Smooth muscle cell (in vitro differentiated cells): ENCODE results near the gene MAPRE3. TPM values are rescaled to one million over a fixed set of nuclear protein-coding genes. Genes with fewer than 3 reads are reported as not detected.

Source experiments
- DNase-seq: peaks from one replicate; lab custom pipeline; 2025; ENCODE audit not compliant: unreplicated experiment; lab: John Stamatoyannopoulos, UW
- H2AFZ ChIP-seq: fragments of 200-600 bp; sonication (generic); 2 replicates; pipeline ENCODE4 v1.6.0; 2016; ENCODE audit warnings: antibody characterized with exemption, low read depth, mild to moderate bottlenecking
- H3F3A ChIP-seq: fragments of 200-600 bp; sonication (generic); 2 replicates; pipeline ENCODE4 v1.6.0; 2017; ENCODE audit warnings: antibody characterized with exemption, low read depth
- H3K27ac ChIP-seq: fragments of 200-600 bp; sonication (generic); 2 replicates; pipeline ENCODE4 v1.5.1; 2016; ENCODE audit warnings: low read depth, mild to moderate bottlenecking
- H3K27me3 ChIP-seq: fragments of 200-600 bp; sonication (generic); 2 replicates; pipeline ENCODE4 v1.6.1; 2016; ENCODE audit warnings: low read depth, mild to moderate bottlenecking
- H3K36me3 ChIP-seq: fragments of 200-600 bp; sonication (generic); 2 replicates; pipeline ENCODE4 v1.5.1; 2016; ENCODE audit warnings: low read depth
- H3K4me1 ChIP-seq: fragments of 200-600 bp; sonication (generic); 2 replicates; pipeline ENCODE4 v1.5.1; 2016; ENCODE audit warnings: low read depth
- H3K4me2 ChIP-seq: fragments of 200-600 bp; sonication (generic); 2 replicates; pipeline ENCODE4 v1.6.0; 2016; ENCODE audit warnings: mild to moderate bottlenecking
- H3K4me3 ChIP-seq: fragments of 200-600 bp; sonication (generic); 2 replicates; pipeline ENCODE4 v1.5.1; 2016; ENCODE audit warnings: mild to moderate bottlenecking
- H3K79me2 ChIP-seq: fragments of 200-600 bp; sonication (generic); 2 replicates; pipeline ENCODE4 v1.6.0; 2016; ENCODE audit warnings: low read depth, mild to moderate bottlenecking
- H3K9ac ChIP-seq: fragments of 200-600 bp; sonication (generic); 2 replicates; pipeline ENCODE4 v1.6.0; 2016; ENCODE audit warnings: low read depth
- H3K9me3 ChIP-seq: fragments of 200-600 bp; sonication (generic); replicated peaks from 2 replicates; pipeline ENCODE4 v1.5.1; 2016; ENCODE audit warnings: low read depth
- H4K20me1 ChIP-seq: fragments of 200-600 bp; sonication (generic); 2 replicates; pipeline ENCODE4 v1.6.0; 2016; ENCODE audit warnings: low read depth
- WGBS: methylation state at CpG from one replicate; pipeline ENCODE4 v1.1.7; 2016; ENCODE audit warnings: low lambda C conversion rate; 5-methylcytosine and 5-hydroxymethylcytosine counted together
- polyA plus RNA-seq: library from polyadenylated mRNA; unstranded; fragments of >200 nt; fragmentation: Nextera tagmentation; extraction: Ambion mirVana; gene quantifications from 2 replicates; pipeline ENCODE4 v1.2.1, GENCODE V29; 2016
- total RNA-seq: library from RNA; depleted of rRNA; stranded (reverse); fragments of >200 nt; gene quantifications from 2 replicates; pipeline ENCODE4 v1.2.3, GENCODE V29; 2014
- TF ChIP-seq, protein P1 (sequence below): fragments of 200-600 bp; sonication (generic); IDR thresholded peaks from 2 replicates; pipeline ENCODE4 v1.5.1; 2017; ENCODE audit warnings: borderline replicate concordance, mild to moderate bottlenecking, antibody characterized with exemption; ENCODE audit not compliant: insufficient read depth, poor library complexity, severe bottlenecking

MAPRE3 gene
- total and polyA plus RNA-seq, 2 experiments from 2014 or later: 12.5 to 30.5 TPM

DNA sequence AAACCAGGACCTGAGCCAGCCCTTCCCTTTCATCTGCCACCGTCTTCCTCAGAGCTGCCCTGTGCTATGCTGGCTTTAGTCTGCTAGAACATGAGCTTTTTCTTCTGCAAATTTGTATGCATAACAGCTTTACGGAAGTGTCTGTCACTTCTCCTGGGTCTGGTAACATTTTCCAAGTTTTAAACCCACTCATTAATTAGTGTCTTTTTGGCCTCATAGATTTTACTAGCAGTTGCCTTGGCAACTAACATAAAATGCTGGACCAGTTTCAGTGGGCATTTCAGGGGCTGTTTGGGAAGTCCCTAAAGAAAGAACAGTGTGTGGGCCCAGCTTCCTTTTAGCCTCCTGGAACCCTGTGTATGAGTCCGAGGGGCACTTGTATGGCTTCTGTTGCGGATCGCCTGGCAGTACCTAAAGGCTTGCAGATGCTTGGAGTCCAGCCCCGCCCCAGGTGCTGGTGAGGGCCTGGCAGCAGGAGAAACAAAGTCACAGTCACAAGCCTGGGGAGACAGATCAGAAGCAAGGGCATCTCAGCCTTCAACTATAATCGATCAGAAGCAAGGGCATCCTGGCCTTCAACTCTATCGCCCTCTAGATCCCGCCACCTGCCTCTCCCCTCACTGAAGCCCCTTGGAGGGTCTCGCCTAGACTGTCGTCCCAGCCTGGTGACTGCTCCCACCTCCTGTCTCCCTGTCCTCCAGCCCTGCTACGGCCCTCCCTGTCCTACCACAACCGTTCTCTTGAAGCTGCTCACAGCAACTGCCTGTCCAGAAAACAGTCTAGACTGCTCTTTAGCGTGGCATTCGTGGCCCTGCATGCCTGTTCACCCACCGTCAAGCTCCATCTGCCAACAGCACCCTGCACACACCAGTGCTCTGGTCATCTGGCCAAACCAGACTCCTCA lies 36.8 kb upstream of the MAPRE3 start:
- WGBS: 91% methylated on average over 16 of the region's 16 CpGs

DNA sequence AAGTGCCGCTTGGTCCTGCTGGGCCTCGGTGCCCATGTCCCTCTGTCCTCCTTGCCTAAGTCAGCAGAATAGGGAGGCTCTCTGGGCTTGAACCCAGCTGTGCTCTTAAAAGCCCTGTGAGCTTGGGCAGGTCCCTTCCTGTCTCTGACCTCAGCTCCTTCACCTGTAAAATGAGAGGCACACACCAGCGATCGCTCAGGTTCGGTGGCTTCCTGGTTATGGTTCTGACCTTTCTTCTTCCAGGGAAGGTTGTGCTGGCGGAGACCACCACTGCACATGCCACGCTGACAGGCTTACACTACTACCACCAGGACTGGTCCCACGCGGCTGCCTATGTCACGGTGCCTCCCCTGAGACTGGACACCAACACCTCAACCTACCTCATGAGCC lies 36.1 kb upstream of the MAPRE3 start:
- Histone ChIP-seq H3K9me3 (no peaks in the 10 kb centered on the region), H3K27me3 (peaks cover 13% of the 10 kb centered on the region), H4K20me1 (no peaks in the 10 kb centered on the region), H3F3A (no peaks in the 10 kb centered on the region), H3K4me2 (no peak overlapping the region), H3K4me3 (no peak overlapping the region), H2AFZ (no peak overlapping the region), H3K79me2 (no peaks in the 10 kb centered on the region), H3K9ac (no peak overlapping the region), H3K36me3 (no peaks in the 10 kb centered on the region), H3K27ac (no peak overlapping the region), H3K4me1 (no peaks in the 10 kb centered on the region)
- DNase-seq: no peak
- whole genome bisulfite sequencing: 94% methylated on average over 10 of the region's 10 CpGs
- TF ChIP-seq, protein P1, sequence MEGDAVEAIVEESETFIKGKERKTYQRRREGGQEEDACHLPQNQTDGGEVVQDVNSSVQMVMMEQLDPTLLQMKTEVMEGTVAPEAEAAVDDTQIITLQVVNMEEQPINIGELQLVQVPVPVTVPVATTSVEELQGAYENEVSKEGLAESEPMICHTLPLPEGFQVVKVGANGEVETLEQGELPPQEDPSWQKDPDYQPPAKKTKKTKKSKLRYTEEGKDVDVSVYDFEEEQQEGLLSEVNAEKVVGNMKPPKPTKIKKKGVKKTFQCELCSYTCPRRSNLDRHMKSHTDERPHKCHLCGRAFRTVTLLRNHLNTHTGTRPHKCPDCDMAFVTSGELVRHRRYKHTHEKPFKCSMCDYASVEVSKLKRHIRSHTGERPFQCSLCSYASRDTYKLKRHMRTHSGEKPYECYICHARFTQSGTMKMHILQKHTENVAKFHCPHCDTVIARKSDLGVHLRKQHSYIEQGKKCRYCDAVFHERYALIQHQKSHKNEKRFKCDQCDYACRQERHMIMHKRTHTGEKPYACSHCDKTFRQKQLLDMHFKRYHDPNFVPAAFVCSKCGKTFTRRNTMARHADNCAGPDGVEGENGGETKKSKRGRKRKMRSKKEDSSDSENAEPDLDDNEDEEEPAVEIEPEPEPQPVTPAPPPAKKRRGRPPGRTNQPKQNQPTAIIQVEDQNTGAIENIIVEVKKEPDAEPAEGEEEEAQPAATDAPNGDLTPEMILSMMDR: no peak

More for the DNA sequence above, 36.8 kb upstream of the MAPRE3 start:
- H2AFZ ChIP-seq: no peak overlapping the region
- no peak overlapping the region for H3K9ac ChIP-seq
- no peaks in the 10 kb centered on the region for H3K4me1 ChIP-seq
- H3K4me2 ChIP-seq: no peak overlapping the region
- no peak overlapping the region for H3K4me3 ChIP-seq
- H3F3A ChIP-seq: no peaks in the 10 kb centered on the region
- no peaks in the 10 kb centered on the region for H3K9me3 ChIP-seq
- TF ChIP-seq, protein P1: no peak
- no peak overlapping the region for H3K27ac ChIP-seq
- DNase-seq: no peak
- H3K79me2 ChIP-seq: no peaks in the 10 kb centered on the region
- no peaks in the 10 kb centered on the region for H3K36me3 ChIP-seq
- H3K27me3 ChIP-seq: peaks cover 13% of the 10 kb centered on the region
- no peaks in the 10 kb centered on the region for H4K20me1 ChIP-seq

DNA sequence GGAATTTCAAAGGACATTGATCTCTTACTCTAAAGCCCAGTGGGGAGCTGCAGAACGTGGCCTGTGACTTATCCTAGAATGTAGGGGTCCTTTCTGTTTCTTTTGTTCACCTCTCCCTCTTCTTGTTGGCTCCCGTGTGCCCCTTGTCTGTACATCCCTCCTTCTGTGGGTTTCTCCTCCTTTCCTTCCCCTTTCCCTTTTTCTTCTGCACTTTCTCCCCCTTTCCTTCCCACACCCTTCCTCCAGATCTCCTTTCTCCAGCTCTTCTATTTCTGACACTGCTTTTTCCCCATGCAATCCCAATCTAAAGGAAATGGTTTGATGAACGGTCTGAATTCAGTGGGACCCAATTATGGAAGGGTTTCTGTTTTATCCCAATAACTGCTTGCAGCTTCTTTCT lies 35.5 kb upstream of the MAPRE3 start:
- 59% methylated on average over 3 of the region's 3 CpGs for WGBS
- DNase-seq: no peak
- Histone ChIP-seq H3K4me3 (no peak overlapping the region), H3K9ac (no peak overlapping the region), H4K20me1 (no peaks in the 10 kb centered on the region), H3K36me3 (no peaks in the 10 kb centered on the region), H3K27me3 (peaks cover 13% of the 10 kb centered on the region), H3K9me3 (no peaks in the 10 kb centered on the region), H3K27ac (no peak overlapping the region), H3K79me2 (no peaks in the 10 kb centered on the region), H2AFZ (no peak overlapping the region), H3F3A (no peaks in the 10 kb centered on the region), H3K4me2 (no peak overlapping the region), H3K4me1 (no peaks in the 10 kb centered on the region)
- TF ChIP-seq, protein P1: no peak
